Suprapubic skin (tissue), 4 donors: ENCODE data around the gene SRI. TPM values are rescaled to one million over a fixed set of nuclear protein-coding genes. Genes with fewer than 3 reads are reported as not detected.

Experiments
- DNase-seq, 2 donors: peaks; one replicate each; pipeline ENCODE4 v3.0.0-alpha.2; 2019; ENCODE audit warnings: low spot score in 2 of 2
- H3K27ac ChIP-seq: fragments of 200-600 bp; sonication (generic); one replicate; pipeline ENCODE4 v1.5.1; 2019
- H3K27me3 ChIP-seq: fragments of 200-600 bp; sonication (generic); one replicate; pipeline ENCODE4 v1.5.1; 2019
- H3K36me3 ChIP-seq: fragments of 200-600 bp; sonication (generic); one replicate; pipeline ENCODE4 v1.5.1; 2019
- H3K4me1 ChIP-seq: fragments of 200-600 bp; sonication (generic); one replicate; pipeline ENCODE4 v1.5.1; 2019
- H3K4me3 ChIP-seq: fragments of 200-600 bp; sonication (generic); one replicate; pipeline ENCODE4 v1.5.1; 2019; ENCODE audit warnings: mild to moderate bottlenecking
- H3K9me3 ChIP-seq: fragments of 200-600 bp; sonication (generic); one replicate; pipeline ENCODE4 v1.5.1; 2019
- EP300 ChIP-seq: sonication (generic); formaldehyde crosslinking; IDR thresholded peaks from one replicate; pipeline ENCODE4 v1.6.1; 2017; ENCODE audit warnings: antibody characterized with exemption
- POLR2A ChIP-seq, 2 donors: fragments of 450-650 bp; IDR thresholded peaks; one replicate each; pipeline ENCODE4 v1.6.1; 2017; ENCODE audit warnings: antibody characterized with exemption in 2 of 2, mild to moderate bottlenecking in 2 of 2, moderate library complexity in 2 of 2
- POLR2AphosphoS5 ChIP-seq, 3 donors: sonication (generic); formaldehyde crosslinking; IDR thresholded peaks; one replicate each; pipeline ENCODE4 v1.6.1; 2017; ENCODE audit warnings: antibody characterized with exemption in 3 of 3
- WGBS: methylation state at CpG from one replicate; pipeline ENCODE4 v1.1.5; 2018; 5-methylcytosine and 5-hydroxymethylcytosine counted together
- total RNA-seq, 4 donors: library from RNA; depleted of rRNA; stranded (reverse); fragments of >200 nt; gene quantifications; one replicate each; pipeline ENCODE4 v1.1.0, GENCODE V29; 2016
- TF ChIP-seq, protein P1 (sequence below), 2 donors: fragments of 200-600 bp in 1 of 2; fragments of 450-650 bp in 1 of 2; sonication (generic) in 1 of 2; IDR thresholded peaks; one replicate each; pipeline ENCODE4 v1.5.1; 2016 to 2019; ENCODE audit warnings: antibody characterized with exemption in 2 of 2, mild to moderate bottlenecking in 1 of 2, moderate library complexity in 1 of 2

Gene SRI
- total RNA-seq, 4 donors from 2014 or later = 36.7 to 50.6 (median 42.2) TPM

DNA sequence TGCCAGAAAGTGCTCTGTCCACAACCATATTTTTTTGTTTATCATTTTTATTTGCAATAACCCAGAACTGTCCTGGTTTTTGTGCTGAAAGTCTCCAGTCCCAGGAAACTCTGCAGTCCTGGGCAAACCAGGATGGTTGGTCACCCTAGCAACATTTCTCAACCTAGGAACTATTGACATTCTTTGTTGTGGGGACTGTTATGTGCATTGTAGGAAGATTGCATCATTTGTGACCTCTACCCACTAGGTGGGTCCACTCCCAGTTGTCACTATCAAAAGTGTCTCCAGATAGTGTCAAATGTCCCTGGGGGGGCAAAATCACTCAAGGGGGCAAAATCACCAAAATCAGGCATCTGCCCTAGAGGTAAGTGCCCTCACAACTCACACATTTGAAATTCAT, 14.0 kb upstream of the SRI start:
- Histone ChIP-seq H3K27me3 (no peaks in the 10 kb centered on the region), H3K36me3 (no peaks in the 10 kb centered on the region), H3K27ac (no peak overlapping the region), H3K4me3 (no peak overlapping the region), H3K9me3 (no peaks in the 10 kb centered on the region), H3K4me1 (no peaks in the 10 kb centered on the region)
- DNase-seq = no peak
- TF ChIP-seq EP300 (no peak), POLR2A (IDR thresholded peaks at IDR 0.05) (no peak), POLR2AphosphoS5 (IDR thresholded peaks at IDR 0.05) (no peak)
- TF ChIP-seq, protein P1, sequence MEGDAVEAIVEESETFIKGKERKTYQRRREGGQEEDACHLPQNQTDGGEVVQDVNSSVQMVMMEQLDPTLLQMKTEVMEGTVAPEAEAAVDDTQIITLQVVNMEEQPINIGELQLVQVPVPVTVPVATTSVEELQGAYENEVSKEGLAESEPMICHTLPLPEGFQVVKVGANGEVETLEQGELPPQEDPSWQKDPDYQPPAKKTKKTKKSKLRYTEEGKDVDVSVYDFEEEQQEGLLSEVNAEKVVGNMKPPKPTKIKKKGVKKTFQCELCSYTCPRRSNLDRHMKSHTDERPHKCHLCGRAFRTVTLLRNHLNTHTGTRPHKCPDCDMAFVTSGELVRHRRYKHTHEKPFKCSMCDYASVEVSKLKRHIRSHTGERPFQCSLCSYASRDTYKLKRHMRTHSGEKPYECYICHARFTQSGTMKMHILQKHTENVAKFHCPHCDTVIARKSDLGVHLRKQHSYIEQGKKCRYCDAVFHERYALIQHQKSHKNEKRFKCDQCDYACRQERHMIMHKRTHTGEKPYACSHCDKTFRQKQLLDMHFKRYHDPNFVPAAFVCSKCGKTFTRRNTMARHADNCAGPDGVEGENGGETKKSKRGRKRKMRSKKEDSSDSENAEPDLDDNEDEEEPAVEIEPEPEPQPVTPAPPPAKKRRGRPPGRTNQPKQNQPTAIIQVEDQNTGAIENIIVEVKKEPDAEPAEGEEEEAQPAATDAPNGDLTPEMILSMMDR (IDR thresholded peaks at IDR 0.05) = no peak

DNA sequence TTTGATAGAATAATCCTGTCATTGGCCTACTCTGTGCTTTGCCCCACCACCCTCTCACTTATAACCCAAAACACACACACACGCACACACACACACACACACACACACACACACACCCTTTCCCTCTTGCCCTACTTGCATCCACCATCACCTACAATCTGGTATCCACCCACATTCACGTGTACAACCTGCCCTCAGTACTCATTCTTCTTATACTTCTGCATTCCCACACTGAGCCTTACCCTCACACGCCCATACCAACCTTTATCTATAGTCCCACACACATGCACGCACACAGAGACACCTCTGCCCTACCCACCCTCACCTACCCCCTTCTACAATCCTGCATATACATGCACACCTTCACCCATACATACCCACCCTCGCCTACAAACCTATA, 10.8 kb upstream of the SRI start:
- TF ChIP-seq POLR2A (IDR thresholded peaks at IDR 0.05) = no peak
- no peak for TF ChIP-seq EP300
- TF ChIP-seq, protein P1 (IDR thresholded peaks at IDR 0.05) = no peak
- no peak for TF ChIP-seq POLR2AphosphoS5 (IDR thresholded peaks at IDR 0.05)
- Histone ChIP-seq H3K27me3 (no peaks in the 10 kb centered on the region), H3K36me3 (no peaks in the 10 kb centered on the region), H3K4me1 (no peaks in the 10 kb centered on the region), H3K27ac (no peak overlapping the region), H3K4me3 (no peak overlapping the region), H3K9me3 (no peaks in the 10 kb centered on the region)
- no peak for DNase-seq
- 79% methylated on average over 5 of the region's 5 CpGs for WGBS

DNA sequence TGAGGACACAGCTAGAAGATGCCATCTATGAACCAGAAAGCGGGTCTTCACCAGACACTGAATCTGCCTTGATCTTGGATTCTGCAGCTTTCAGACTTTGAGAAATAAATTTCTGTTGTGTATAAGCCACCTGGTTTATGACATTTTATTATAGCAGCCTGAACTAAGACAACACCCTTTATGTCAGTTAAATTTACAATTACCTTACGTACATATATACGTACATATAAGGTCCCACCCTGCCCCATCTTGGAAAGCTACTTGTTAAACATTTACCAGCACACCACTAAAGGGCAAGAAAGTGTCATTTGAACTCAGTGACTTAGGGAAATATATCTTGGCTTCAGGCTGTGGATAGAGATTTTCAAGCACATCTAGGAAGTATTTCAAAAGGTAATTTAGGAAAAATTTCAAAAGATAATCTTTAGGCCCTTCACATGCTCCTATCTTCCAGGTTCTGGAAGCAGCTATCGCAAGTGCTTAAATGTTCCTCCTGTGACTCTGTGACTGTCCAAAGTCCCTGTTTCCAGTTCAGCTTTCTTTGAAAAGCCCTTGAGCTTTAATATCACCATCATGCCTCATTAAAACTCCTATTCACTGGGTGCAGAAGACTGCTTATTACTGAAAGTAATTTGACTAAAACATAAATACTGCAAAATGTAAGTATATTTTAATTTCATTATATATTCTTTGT, 9.6 kb upstream of the SRI start:
- H3K4me1 ChIP-seq = no peaks in the 10 kb centered on the region
- H3K4me3 ChIP-seq = no peak overlapping the region
- H3K27ac ChIP-seq = no peak overlapping the region
- TF ChIP-seq POLR2A (IDR thresholded peaks at IDR 0.05) (no peak), EP300 (no peak), POLR2AphosphoS5 (IDR thresholded peaks at IDR 0.05) (no peak)
- TF ChIP-seq, protein P1 (IDR thresholded peaks at IDR 0.05) = no peak
- 95% methylated on average over 4 of the region's 4 CpGs for WGBS
- H3K36me3 ChIP-seq = no peaks in the 10 kb centered on the region
- no peaks in the 10 kb centered on the region for H3K27me3 ChIP-seq
- H3K9me3 ChIP-seq = no peaks in the 10 kb centered on the region
- DNase-seq = no peak

DNA sequence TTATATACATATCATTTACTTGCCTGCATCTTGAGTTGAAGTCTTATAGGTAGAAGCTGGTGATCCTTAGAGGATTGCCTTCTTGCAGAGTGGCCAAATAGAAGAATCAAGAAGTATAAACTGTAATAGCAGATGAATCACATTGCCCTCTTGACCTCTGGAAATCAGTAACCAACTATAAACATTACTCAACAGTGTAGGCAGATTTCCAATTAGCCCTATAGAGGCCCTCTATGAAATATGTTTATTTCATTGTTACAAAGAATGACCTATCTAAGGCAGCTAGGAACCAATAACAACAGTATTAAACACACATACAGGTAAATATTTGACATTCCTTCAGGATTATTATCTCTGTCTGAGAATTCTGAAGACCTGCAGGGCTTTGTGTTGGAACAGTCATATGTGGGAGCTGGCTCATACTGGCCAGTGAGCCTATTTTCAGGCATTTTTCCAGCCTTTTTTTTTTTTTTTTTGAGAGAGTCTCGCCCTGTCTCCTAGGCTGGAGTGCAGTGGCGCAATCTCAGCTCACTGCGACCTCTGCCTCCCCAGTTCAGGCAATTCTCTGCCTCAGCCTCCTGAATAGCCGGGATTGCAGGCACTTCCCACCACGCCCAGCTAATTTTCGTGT, 7.2 kb upstream of the SRI start:
- 86% methylated on average over 6 of the region's 6 CpGs for WGBS
- DNase-seq = no peak
- H3K27ac ChIP-seq = no peak overlapping the region
- H3K4me1 ChIP-seq = no peaks in the 10 kb centered on the region
- H3K4me3 ChIP-seq = no peak overlapping the region
- no peaks in the 10 kb centered on the region for H3K36me3 ChIP-seq
- H3K9me3 ChIP-seq = no peaks in the 10 kb centered on the region
- H3K27me3 ChIP-seq = no peaks in the 10 kb centered on the region
- TF ChIP-seq POLR2AphosphoS5 (IDR thresholded peaks at IDR 0.05) = no peak
- TF ChIP-seq, protein P1 (IDR thresholded peaks at IDR 0.05) = no peak
- TF ChIP-seq EP300 = no peak

DNA sequence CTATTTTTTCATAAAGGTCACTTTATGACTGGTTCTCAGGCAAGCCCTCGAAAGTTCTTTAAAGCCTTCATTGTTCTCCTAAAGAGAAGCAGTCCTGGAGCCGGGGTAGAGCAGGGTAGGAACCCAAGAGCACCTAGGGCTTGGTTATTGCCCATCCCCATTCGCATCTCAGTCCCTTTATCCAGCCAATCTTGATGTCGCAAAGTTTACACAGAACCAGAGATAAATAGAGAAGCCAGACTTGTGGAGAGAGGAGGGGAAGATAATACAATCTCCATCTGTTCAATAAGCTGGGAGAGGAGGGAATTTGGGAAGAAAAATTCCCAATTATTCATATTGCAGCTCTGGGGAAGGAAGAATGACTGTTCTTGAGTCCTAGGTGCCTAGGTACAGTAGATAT, 6.4 kb upstream of the SRI start:
- H3K9me3 ChIP-seq = no peaks in the 10 kb centered on the region
- H3K4me3 ChIP-seq = no peak overlapping the region
- 96% methylated on average over 4 of the region's 4 CpGs for WGBS
- no peak for TF ChIP-seq POLR2A (IDR thresholded peaks at IDR 0.05)
- TF ChIP-seq EP300 = no peak
- TF ChIP-seq POLR2AphosphoS5 (IDR thresholded peaks at IDR 0.05) = no peak
- TF ChIP-seq, protein P1 (IDR thresholded peaks at IDR 0.05) = no peak
- H3K4me1 ChIP-seq = no peaks in the 10 kb centered on the region
- no peak for DNase-seq
- no peak overlapping the region for H3K27ac ChIP-seq
- no peaks in the 10 kb centered on the region for H3K36me3 ChIP-seq
- H3K27me3 ChIP-seq = no peaks in the 10 kb centered on the region
